ENCODE measurements around the gene BRSK2. TPM values are rescaled to one million over a fixed set of nuclear protein-coding genes. Genes with fewer than 3 reads are reported as not detected.

Gene BRSK2
- total RNA-seq, 1 donor, result 0.36 TPM

DNA sequence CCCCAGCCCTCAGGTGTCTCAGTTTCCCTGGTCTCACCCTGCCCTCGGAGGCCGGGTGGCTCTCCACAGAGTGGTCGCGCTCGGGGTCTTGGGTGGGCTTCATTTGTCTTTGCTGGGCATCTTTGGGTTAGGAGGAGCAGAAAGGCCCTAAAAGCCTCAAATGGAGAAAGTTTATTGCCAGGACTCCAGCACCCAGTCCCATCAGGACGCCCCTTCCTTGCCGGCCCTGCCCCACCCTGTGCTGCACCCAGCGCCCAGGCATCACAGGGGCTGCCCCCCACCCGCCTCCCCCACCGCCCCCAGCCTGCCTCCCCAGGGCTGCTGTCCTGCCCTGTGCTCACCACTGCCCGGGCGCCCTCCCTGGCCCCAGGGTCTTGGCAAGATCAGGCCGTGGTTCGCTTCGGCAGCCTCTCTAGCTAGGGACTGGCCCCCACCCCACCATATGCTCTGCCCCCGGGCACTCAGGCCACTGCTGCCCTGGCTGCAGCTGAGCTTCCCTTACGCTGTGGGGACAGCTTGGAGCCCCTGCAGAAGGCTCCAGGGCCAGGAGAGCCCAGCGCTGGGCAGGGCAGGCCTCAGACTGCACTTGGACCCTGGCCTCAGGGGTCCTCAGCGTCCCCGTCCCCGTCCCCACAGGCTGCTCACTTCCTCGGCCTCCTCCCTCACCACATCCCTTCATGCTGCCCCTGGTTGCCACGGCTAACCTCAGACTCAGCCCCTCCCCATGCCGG lies 65.5 kb downstream of the BRSK2 start:
- no peak overlapping the region for H3K4me3 ChIP-seq (ENCODE audit: low read depth, low read length)
- DNase-seq (ENCODE audit: low read depth), result no peak
- TF ChIP-seq, protein P1, sequence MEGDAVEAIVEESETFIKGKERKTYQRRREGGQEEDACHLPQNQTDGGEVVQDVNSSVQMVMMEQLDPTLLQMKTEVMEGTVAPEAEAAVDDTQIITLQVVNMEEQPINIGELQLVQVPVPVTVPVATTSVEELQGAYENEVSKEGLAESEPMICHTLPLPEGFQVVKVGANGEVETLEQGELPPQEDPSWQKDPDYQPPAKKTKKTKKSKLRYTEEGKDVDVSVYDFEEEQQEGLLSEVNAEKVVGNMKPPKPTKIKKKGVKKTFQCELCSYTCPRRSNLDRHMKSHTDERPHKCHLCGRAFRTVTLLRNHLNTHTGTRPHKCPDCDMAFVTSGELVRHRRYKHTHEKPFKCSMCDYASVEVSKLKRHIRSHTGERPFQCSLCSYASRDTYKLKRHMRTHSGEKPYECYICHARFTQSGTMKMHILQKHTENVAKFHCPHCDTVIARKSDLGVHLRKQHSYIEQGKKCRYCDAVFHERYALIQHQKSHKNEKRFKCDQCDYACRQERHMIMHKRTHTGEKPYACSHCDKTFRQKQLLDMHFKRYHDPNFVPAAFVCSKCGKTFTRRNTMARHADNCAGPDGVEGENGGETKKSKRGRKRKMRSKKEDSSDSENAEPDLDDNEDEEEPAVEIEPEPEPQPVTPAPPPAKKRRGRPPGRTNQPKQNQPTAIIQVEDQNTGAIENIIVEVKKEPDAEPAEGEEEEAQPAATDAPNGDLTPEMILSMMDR (IDR thresholded peaks at IDR 0.05; ENCODE audit: insufficient read depth, low read length), result no peak

DNA sequence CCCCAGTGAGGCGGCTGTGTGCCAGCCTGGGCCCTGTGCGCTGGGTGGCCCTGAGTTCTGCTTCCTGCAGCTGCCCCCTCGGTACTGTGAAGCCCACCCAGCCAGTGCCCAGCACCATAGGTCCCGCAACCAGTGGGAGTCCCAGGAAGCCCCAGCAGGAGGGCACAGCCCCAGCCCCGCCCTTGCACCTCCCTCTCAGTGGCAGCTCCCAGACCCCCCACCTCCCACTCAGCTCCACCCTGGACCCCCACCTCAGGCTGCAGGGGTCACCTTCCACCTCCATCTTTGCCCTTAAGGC lies 66.0 kb downstream of the BRSK2 start:
- H3K4me3 ChIP-seq (ENCODE audit: low read depth, low read length), result no peak overlapping the region
- TF ChIP-seq, protein P1 (IDR thresholded peaks at IDR 0.05; ENCODE audit: insufficient read depth, low read length), result no peak
- no peak for DNase-seq (ENCODE audit: low read depth)

DNA sequence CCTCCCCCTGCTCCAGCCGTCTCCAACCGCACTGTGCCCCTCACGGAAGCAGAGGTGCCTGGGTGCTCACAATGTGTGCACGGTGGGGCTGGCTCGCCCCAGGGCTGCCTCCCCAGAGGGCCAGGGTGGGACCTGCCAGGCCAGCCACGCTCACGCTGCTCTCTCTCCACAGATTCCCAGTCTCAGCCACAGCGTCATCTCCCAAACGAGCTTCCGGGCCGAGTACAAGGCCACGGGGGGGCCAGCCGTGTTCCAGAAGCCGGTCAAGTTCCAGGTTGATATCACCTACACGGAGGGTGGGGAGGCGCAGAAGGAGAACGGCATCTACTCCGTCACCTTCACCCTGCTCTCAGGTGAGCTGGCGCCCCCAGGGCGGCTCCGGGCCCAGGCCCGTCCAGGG lies 66.4 kb downstream of the BRSK2 start:
- DNase-seq (ENCODE audit: low read depth), result no peak
- TF ChIP-seq, protein P1 (IDR thresholded peaks at IDR 0.05; ENCODE audit: insufficient read depth, low read length), result no peak
- H3K4me3 ChIP-seq (ENCODE audit: low read depth, low read length), result no peak overlapping the region

DNA sequence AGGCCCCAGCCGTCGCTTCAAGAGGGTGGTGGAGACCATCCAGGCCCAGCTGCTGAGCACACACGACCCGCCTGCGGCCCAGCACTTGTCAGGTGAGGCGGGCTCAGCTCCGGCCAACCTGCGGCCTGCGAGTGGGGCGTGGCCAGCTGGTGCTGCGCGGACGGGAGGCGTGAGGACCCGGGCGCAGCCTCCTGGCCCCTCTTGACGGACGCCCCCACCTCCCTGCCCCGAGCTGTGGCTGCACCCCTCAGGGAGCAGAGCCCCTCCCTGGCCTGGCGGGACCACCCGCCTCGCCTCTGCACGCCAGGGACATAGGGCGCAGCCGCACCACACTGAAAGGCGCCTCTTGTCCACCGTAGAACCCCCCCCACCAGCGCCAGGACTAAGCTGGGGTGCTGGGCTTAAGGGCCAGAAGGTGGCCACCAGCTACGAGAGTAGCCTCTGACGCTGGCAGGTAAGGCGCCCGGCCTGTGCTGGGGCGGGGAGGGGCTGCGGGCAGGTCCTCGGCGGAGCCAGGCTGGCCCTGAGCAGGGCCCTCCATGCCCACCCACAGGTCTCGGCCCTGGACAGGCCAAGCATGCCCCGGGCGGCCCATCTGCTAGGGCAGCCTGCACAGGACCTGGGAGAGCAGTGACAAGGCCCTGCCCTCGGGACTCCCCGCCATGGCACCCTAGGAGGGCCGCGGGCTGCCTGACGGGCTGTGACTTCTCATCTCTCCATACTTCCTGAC lies 67.0 kb downstream of the BRSK2 start:
- no peak overlapping the region for H3K4me3 ChIP-seq (ENCODE audit: low read depth, low read length)
- no peak for DNase-seq (ENCODE audit: low read depth)
- TF ChIP-seq, protein P1 (IDR thresholded peaks at IDR 0.05; ENCODE audit: insufficient read depth, low read length), result no peak

DNA sequence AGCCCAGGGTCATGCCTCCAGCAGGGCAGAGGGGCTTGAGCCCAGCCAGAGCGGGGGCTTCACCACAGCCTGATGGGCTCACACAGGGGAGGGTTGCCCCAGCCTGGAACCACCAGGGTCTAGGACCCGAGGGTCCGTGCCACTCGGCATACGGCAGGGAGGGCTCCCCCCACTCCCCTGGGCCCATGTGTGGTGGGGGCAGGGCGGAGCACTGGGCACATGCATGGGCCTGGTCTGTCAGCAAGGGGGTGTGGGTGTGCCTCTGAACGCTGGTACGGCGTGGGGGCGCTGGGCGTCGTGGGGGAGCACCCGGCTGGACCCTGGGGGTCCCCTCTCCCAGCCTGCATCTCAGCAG lies 67.6 kb downstream of the BRSK2 start:
- TF ChIP-seq, protein P1 (IDR thresholded peaks at IDR 0.05; ENCODE audit: insufficient read depth, low read length), result no peak
- H3K4me3 ChIP-seq (ENCODE audit: low read depth, low read length), result no peak overlapping the region

DNA sequence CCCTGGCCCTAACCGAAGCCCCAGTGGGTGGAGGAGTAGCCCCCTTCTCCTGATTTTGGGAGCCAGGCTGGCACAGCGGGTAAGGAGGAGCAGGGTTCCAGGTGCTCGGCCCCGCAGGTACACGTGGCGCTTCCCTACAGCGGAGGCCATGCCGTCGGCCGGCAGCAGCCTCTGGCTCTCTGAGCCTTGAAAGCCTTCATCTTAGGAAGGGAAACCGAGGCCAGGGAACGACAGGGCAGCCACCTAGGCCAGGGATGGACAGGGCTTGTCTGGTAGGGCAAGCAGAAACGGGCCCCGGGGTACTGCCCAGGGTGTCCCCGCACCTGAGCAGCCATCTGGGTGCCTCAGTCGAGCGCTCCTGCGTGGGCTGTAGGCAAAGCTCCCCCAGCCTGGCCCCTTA lies 68.1 kb downstream of the BRSK2 start:
- H3K4me3 ChIP-seq (ENCODE audit: low read depth, low read length), result no peak overlapping the region
- TF ChIP-seq, protein P1 (IDR thresholded peaks at IDR 0.05; ENCODE audit: insufficient read depth, low read length), result no peak
- no peak for DNase-seq (ENCODE audit: low read depth)

More for the DNA sequence above, 67.6 kb downstream of the BRSK2 start:
- DNase-seq (ENCODE audit: low read depth), result no peak
